Mucosa of descending colon (tissue), 3 donors: Measurements from ENCODE around the gene TSHZ3. TPM values are rescaled to one million over a fixed set of nuclear protein-coding genes. Genes with fewer than 3 reads are reported as not detected.
A peak's percentile ranks its signal among the peaks of the same experiment; 100 is the strongest.

ENCODE experiments used
- ATAC-seq: fragments of 200-7000 bp; cut with Tn5 transposase; one replicate; pipeline ENCODE4 v1.9.1; 2020; ENCODE audit warnings: mild to moderate bottlenecking, moderate library complexity
- DNase-seq, 3 donors: peaks; one replicate each; pipeline ENCODE4 v3.0.0-alpha.2; 2020
- H3K36me3 ChIP-seq: fragments of 200-600 bp; one replicate; pipeline ENCODE4 v1.8.0; 2021; ENCODE audit warnings: low read depth, mild to moderate bottlenecking
- H3K4me1 ChIP-seq: fragments of 200-600 bp; one replicate; pipeline ENCODE4 v1.8.0; 2021; ENCODE audit warnings: low read depth, mild to moderate bottlenecking
- H3K4me3 ChIP-seq: fragments of 200-600 bp; one replicate; pipeline ENCODE4 v1.8.0; 2021; ENCODE audit warnings: mild to moderate bottlenecking
- H3K9me3 ChIP-seq: fragments of 200-600 bp; one replicate; pipeline ENCODE4 v1.8.0; 2021; ENCODE audit warnings: mild to moderate bottlenecking
- CTCF ChIP-seq: fragments of 200-600 bp; IDR thresholded peaks from one replicate; pipeline ENCODE4 v1.8.0; 2022; ENCODE audit warnings: antibody characterized with exemption, mild to moderate bottlenecking
- intact Hi-C, 2 donors: fragments of 100-400 bp; cut with DNase I in 1 of 2; cut with micrococcal nuclease in 1 of 2; formaldehyde crosslinking; loops; one replicate each; pipeline versions ENCODE4 v1.11.0 to v1.11.1; 2022; cut with DNase I, micrococcal nuclease
- total RNA-seq, 3 donors: library from RNA; stranded (reverse); fragmentation: NEBNext Ultra II Directional in 2 of 3; extraction: Animal tissue kit (Norgen Biotek cat#: 25700) in 2 of 3; gene quantifications; one replicate each; pipeline versions ENCODE4 v1.2.1 to v1.2.4, GENCODE V29; 2021 to 2023
- donor health status: DM: no; HTN: no; CAD: no; lungs with moderate emphysema.
- donor health status: DM: no; HTN: no; CAD: no.
- donor health status: DM: no; HTN: yes; CAD: no.

The TSHZ3 gene
- total RNA-seq, 3 donors from 2014 or later, result 1.6 to 32.1 (median 5.2) TPM

- DNase-seq (no peak), ATAC-seq (no peak)
- no peak for TF ChIP-seq CTCF
- no peak overlapping the region for H3K4me3 ChIP-seq
- intact Hi-C loops, result no loop called here
- H3K9me3 ChIP-seq, result no peaks in the 10 kb centered on the region
- no peaks in the 10 kb centered on the region for H3K36me3 ChIP-seq
- no peaks in the 10 kb centered on the region for H3K4me1 ChIP-seq
Observed at GRCh38 chr19:31317570-31317969, 31.7 kb downstream of the TSHZ3 start.

- H3K4me1 ChIP-seq, result no peaks in the 10 kb centered on the region
- ATAC-seq, result no peak
- intact Hi-C loops, result no loop called here
Observed at GRCh38 chr19:31317093-31317492, 32.1 kb downstream of the TSHZ3 start.

GRCh38 chr19:31316201-31316951 lies 32.9 kb downstream of the TSHZ3 start:
- H3K4me1 ChIP-seq, result no peaks in the 10 kb centered on the region
- H3K36me3 ChIP-seq, result no peaks in the 10 kb centered on the region
- TF ChIP-seq CTCF, result no peak
- no peak overlapping the region for H3K4me3 ChIP-seq
- DNase-seq (peak in 1 of 3 donors; percentile 21), ATAC-seq (peak; percentile 42)
- H3K9me3 ChIP-seq, result no peaks in the 10 kb centered on the region
- intact Hi-C loops, result no loop called here

More at GRCh38 chr19:31317093-31317492, 32.1 kb downstream of the TSHZ3 start:
- Histone ChIP-seq H3K4me3 (no peak overlapping the region), H3K36me3 (no peaks in the 10 kb centered on the region), H3K9me3 (no peaks in the 10 kb centered on the region)
- no peak for TF ChIP-seq CTCF
- DNase-seq, result no peak

- Histone ChIP-seq H3K4me1 (no peaks in the 10 kb centered on the region), H3K4me3 (no peak overlapping the region), H3K36me3 (no peaks in the 10 kb centered on the region), H3K9me3 (no peaks in the 10 kb centered on the region)
- DNase-seq (no peak), ATAC-seq (no peak)
- no peak for TF ChIP-seq CTCF
- intact Hi-C loops, result no loop called here
Observed at GRCh38 chr19:31315652-31316051, 33.6 kb downstream of the TSHZ3 start.

- TF ChIP-seq CTCF, result no peak
- DNase-seq, result no peak
- ATAC-seq, result no peak
Observed at GRCh38 chr19:31314849-31315629, 34.2 kb downstream of the TSHZ3 start.

More at GRCh38 chr19:31314849-31315629, 34.2 kb downstream of the TSHZ3 start:
- no peaks in the 10 kb centered on the region for H3K4me1 ChIP-seq
- intact Hi-C loops, result no loop called here
- H3K36me3 ChIP-seq, result no peaks in the 10 kb centered on the region
- H3K4me3 ChIP-seq, result no peak overlapping the region
- no peaks in the 10 kb centered on the region for H3K9me3 ChIP-seq
